GM21528 (cell line): ENCODE results near the gene SHANK2.

Source experiments
- ATAC-seq: cut with Tn5 transposase; IDR thresholded peaks from one replicate; pipeline ENCODE4 v1.9.1; 2021; ENCODE audit warnings: mild to moderate bottlenecking, moderate library complexity; ENCODE audit not compliant: unreplicated experiment, low FRiP score

The SHANK2 gene

DNA sequence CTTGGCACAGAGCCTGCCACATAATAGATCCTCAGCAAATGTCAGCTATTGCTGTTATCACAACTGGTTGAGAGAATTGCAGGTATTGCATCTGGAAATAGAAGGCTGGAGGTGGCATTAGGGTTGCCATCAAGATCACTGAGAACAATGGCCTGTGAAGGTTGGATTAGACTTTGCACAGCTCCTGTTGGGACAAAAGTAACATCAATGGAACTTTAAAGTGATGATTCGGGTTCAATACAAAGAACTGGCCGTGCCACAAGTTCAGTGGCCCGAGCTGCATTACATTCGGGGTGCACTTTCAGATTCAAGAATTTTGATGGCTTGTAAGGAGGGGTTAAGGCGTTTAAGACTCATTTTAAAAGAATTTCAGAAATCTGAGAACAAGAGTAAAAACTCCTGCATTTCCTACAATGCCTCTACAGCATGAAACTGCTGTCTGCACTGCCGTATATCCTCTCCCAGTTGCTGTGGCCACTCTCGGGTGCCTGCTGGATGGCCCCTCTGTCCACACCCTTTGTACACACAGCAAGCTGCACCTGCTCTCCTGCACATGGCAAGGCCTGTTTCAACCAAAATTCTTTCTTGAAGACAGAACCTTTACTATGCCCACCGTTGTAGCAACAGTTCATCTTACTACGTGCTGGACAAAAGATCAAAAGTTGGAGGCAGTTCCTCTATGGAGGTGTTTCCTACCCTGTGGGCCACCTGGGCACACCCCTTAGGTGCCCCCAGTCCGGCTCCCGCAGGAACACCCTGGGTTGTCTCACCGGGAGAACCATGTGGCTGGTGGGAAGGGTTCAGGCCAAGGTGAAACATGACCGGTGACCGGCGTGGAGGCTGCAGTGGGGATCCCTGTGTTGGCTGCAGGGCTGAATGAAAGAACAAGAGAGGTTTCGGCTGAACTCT is 17.5 kb upstream of the SHANK2 start:
- no peak for ATAC-seq

GRCh38 chr11:71268706-71269321 is 16.4 kb upstream of the SHANK2 start:
- ATAC-seq = no peak

GRCh38 chr11:71267807-71268421 is 15.5 kb upstream of the SHANK2 start:
- ATAC-seq = no peak

- no peak for ATAC-seq
Observed at GRCh38 chr11:71266114-71266833, 13.9 kb upstream of the SHANK2 start.

- ATAC-seq = no peak
Observed at GRCh38 chr11:71265559-71266092, 13.2 kb upstream of the SHANK2 start.

GRCh38 chr11:71263386-71263785 is 11.0 kb upstream of the SHANK2 start:
- no peak for ATAC-seq

DNA sequence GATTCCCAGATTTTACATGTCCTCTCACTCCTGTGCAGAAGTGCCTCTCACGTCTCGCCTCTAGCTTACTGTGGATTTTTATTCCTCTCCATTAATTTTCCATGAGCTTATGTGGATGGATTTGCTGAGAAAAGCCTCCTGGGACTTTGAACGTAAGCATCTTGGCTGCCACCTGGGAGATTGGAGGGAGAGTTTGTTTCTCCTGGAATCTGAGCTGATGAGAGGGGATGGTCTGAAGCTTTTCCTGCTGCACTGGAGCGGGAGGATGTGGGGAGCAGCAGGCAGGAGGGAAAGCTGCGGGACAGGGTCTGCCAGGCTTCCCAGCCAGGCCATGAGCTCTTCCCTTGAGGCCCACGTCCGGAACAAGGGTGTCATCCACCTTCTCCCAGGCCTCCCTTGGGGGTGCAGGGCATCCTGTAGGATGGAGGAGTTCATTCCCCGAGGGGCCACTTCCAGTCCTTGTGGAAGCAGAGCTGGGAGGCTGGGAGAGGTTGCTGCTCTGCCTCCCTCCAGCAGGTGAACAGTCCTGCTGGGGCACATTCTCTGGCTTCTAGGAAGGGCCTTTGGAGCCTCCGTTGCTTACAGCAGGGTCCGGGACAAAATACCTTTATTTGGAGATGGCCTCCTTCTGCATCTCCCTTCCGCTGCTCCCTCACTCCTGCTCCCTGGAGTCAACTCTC is 3.6 kb upstream of the SHANK2 start:
- ATAC-seq = no peak

GRCh38 chr11:71255323-71255722 is 2.9 kb upstream of the SHANK2 start:
- ATAC-seq = no peak

DNA sequence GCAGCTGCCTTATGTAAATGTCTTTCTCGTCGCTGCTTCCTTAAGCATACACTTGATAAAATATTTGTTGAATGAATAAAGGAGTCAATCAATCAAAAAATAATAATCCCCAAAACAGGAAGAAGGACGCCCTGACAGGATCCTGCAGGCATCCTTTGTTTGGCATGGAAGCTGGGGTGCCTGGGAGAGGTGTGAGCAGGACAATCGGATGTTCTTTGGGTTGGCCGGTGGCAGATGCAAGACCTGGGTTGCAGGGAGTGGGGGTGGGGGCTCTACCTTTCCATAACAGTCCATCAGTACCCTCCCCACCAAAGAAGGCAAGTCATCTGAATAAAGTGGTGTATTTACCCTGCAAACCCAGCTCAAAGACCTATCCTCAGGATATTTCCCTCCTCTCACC is 1.4 kb upstream of the SHANK2 start:
- ATAC-seq = no peak

DNA sequence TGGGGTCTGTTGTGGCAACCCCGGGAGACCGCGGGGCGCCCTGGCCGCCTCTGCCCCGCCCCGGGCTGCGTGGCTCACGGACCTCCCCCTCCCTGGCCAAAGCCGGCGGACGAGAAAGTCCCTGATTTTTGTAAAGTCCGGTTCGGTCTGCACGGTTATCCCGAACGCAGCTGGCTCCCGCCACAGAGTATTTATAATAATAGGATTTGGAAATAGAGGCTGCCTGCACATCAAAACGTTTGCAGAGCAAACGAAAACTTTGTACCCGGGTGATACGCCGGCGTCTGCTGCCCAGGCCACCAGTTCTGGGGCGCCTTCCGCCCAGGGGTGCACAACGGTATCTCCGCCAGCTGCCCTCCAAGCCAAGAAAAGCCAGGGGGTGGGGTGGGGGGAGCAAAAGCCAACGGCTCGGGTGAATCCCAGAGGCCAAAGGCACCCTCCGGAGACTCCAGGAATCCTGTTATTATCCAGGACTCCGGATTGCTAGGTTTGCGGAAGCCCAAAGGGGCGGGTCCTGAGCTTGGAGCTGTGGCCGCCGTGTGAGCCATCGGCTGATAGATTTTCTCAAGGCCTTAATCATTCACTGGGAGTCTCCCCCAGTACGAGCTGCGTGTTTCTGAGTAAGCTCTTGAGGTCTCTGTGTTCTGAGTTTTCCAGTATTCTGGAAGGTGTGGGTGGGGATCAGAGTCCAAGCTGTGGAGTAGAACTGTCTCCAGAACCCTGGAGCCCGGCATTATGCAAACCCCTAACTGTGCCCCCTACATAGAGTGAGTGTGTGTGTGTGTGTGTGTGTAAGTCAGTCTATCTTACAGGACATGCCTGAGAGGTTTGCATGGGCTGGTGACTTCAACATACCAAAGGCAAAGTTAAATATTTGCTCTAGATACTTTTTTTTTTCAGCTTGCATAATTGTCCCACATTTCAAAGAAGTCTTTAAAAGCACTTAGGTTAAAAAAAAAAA is 673 bp upstream of the SHANK2 start:
- no peak for ATAC-seq

DNA sequence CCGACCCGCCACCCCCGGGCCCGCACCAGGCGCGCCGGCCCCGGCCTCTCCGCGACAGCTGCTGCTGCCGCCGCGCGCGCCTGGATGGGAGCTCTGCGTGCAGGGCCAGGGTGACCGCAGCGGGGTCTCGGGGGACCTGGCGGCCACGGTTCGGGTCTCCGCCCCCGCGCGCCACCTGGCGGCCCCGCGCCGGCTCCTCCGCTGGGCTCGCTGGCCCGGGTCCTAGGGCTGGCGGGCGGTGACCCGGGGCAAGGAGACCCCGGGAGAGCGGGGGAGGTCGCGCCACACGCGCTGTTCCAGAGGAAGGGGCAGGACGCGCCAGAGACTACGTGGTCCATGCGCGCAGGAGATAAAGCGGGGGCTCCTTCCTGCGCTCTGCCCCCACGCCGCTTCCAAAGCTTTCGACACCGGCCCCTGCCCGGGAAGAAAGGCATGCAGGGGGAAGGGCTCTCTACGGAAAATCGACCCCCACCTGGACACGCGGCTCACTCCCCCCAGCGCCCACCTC is 562 bp downstream of the SHANK2 start:
- ATAC-seq = no peak

DNA sequence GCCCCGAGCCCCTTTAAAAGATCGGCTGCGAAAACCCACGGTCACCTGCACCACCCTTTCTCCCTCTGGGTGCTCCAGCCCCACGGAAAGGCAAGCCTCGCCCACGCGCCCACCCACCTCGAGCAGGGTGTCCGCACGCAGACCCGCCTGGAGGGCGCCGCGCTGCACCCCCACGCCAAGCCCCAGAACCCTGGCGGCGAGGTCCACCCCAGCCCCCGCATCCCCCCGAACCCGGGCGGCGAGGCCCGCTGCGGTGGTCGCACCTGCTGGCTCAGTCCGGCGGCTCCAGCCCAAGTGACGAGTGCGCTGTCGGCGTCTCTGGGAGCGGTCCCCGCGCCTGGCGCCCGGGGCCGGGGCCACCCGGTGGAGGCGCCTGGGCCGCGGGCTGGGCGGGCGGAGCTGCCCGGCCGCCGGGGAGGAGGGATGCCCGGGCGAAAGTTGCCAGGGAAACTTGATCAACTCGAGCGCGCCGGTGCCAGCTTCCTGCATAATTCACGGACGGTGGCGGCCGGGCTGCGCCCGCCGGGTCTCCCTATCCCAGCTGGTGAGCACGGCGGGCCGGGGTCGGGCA is 1.1 kb downstream of the SHANK2 start:
- ATAC-seq = no peak

DNA sequence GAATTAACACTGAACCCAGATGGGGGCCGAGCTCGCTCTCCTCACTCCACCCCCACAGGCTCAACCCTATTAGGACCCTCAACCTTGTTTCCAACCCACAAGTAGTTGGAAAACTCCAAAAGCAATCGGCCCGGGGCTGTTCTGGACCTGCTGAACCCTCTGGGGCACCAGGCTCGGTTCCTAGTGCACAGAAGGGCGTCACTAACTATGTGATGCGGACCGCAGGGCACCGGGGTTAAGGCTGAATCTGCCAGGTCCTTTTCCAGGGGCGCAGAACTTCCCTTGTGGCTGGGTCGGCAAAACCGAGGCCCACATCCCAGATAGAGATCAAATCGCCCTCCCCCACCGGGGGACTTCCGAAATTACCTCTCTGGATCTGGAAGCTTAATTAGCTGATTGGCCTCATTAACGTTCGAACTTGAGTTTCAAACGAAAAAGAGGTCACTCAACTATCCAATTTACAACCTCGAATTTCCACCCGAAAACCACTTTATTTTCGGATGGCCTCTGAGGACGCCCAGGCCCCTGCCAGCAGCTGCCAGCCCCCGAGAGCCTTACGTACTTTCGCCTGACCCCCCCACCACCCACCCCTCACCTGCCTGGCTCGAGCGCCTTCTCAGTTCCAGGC is 1.7 kb downstream of the SHANK2 start:
- ATAC-seq = no peak

DNA sequence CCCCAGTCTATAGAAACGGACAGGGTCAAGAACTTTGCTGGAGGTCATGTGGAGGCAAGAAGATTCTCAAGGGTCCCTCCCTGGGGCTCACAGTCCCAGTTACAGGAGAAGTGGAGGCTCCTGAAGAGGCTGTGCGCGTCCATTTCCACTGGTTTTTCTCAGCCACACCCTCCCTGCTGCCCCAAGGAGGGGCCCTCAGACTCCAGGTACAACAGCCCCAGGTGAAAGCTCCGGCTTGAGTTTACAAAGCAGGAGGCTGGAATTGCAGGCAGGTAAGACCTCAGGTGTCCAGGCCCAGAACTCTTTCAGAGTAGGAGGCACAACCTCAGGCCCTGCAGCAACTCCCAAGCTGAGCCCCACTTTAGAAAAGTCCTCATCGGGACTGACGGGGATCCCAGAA is 3.1 kb downstream of the SHANK2 start:
- no peak for ATAC-seq

GRCh38 chr11:71248656-71249055 is 3.7 kb downstream of the SHANK2 start:
- ATAC-seq = no peak

GRCh38 chr11:71248251-71248570 is 4.2 kb downstream of the SHANK2 start:
- ATAC-seq = no peak

GRCh38 chr11:71247551-71248250 is 4.7 kb downstream of the SHANK2 start:
- no peak for ATAC-seq

- no peak for ATAC-seq
Observed at GRCh38 chr11:71246559-71246958, 5.8 kb downstream of the SHANK2 start.
